AG10803 (cell line): ENCODE results near the gene HOXB5.

Experiments used
- DNase-seq: peaks from one replicate; pipeline ENCODE4 v3.0.0; 2010; ENCODE audit warnings: low read depth
- H3K4me3 ChIP-seq: 2 replicates; pipeline ENCODE4 v1.5.1; 2011; ENCODE audit warnings: mild to moderate bottlenecking, low read length, control low read depth
- CTCF ChIP-seq: conservative IDR thresholded peaks from 2 replicates; pipeline ENCODE4 v1.5.1; 2011; ENCODE audit warnings: mild to moderate bottlenecking, low read length, control low read depth, inconsistent platforms

HOXB5 gene

GRCh38 chr17:48616717-48617470 is 23.3 kb upstream of the HOXB5 start:
- no peak for TF ChIP-seq CTCF
- no peak for DNase-seq
- H3K4me3 ChIP-seq = no peak overlapping the region

DNA sequence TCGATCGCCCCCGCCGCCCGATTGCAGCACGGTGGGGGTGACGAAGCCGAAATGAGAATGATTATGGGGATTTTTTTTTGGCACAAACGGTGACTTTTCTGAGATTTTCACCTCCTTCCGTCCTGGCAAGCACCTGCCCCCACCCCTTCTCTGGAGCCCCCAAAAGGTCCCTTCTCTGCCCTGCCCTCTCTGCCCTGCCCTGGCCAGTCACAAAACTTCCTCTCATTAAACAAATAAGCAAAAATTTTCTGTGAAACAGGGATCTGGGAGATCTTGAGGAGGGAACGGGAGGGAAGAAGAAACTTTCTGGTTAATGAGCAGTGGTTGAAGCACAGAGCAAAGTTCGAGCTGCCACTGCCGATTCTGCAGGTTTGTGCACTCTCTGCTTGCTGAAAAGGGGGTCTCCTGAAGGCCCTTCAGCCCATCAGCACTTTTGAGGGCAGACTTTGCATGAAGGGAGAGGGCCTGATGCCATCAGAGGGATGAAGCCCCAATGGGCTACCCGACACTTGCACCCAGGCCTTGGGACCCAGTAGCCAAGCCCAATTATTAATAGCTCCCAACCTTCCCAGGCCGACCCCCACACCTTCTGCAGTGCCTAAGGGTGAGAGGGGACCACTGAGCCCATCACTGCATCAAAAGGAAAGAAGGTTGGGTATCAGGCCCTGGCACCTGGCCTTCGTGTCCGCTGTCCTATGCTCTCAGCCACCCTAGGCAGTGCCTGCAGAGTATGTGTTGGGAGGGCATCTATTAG is 22.6 kb upstream of the HOXB5 start:
- no peak overlapping the region for H3K4me3 ChIP-seq
- TF ChIP-seq CTCF = no peak
- DNase-seq = no peak

DNA sequence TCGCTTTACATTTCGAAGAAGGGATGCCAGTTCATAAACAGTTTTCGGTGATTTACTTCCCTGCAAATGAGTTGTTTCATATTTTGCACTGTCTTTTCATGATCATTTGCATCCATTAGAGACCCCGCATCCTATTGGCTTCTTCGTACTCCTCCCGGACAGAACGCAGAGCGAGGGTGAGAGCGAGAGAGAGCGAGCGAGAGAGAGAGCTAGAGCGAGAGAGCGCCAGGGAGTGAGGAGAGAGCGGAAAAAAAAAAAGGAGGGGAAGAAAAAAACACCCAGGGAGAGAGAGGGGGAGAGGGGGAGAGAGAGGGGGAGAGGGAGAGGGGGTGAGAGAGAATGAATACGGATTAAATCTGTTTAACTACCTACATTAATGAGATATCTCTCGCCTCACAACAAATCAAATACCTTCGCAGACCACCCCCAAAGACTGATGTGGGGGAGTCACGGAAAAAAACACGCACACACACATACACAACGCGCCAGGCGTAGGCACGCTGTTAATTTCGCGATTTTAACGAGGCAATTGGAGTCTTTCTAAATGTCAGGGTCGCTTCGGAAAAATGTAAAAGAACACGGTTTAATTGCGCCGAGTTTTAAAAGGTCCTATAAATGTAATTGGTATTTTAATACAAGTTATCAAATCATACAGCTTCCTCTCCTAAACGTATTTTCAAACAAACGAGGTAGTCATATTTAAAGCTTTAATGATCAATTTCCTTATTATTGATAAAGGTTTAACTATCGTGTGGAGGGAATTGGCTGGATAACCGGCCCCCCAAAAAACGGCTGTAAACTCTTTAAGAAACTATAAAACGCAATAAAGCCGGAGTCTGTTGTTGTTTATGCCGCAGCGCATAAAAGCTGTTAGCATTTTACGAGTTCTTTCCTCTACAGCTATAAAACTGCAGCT is 21.7 kb upstream of the HOXB5 start, which contains the start of gene HOXB8:
TSS of gene HOXB8 (minus strand) at position 246 of the 916 bp plus-strand sequence. CDS start 588 bp downstream, outside the sequence.
- peak; percentile 32 for DNase-seq
- peak within 1 kb of the TSS; percentile 67 for H3K4me3 ChIP-seq
- no peak for TF ChIP-seq CTCF

GRCh38 chr17:48613862-48614694 is 20.5 kb upstream of the HOXB5 start:
- no peak for TF ChIP-seq CTCF
- DNase-seq = no peak
- H3K4me3 ChIP-seq = peak overlapping the region; percentile 67

DNA sequence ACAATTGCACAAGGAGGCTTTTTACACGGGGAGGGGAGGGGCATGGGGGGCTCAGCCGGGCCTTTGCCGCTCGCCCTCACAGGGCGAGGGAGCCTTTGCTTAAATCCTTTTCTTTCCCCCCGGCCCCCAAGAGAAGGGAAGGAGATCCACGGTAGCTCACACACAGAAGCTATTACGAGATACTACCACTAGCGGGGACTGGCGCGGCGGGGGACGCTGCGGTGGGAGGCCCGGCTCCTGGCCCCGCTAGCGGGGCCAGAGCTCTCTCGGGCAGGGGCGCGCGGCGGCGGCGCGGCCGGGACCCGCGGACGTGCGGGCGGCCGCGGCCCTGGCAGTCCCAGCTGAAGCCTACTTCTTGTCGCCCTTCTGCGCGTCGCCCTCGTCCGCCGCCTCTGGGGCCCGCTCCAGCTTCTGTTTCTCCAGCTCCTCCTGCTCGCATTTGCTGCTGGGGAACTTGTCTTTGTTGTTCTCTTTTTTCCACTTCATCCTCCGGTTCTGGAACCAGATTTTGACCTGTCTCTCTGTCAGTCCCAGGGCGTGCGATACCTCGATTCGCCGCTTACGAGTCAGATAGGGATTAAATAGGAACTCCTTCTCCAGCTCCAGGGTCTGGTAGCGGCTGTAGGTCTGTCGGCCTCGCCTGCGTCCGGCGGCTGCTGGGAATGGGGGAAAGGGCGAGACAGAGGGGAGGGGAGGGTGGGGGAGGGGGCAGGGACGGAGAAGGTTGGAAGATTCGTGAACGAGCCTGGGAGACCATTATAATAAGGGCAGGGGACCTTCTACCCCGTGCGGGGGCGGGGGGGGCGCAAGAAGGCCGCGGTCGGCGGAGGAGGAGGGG is 19.5 kb upstream of the HOXB5 start:
- TF ChIP-seq CTCF = peak; percentile 39
- no peak for DNase-seq
- H3K4me3 ChIP-seq = peak overlapping the region; percentile 67
